Neutrophil (primary cell): ENCODE data around the gene SAMD8.
"Not testable (repeated sequence)": the region's sequence is repeated elsewhere in the genome, so short reads cannot be mapped to it uniquely, and the experiment has no call there.

Source experiments
- H3K27ac ChIP-seq: fragments of 200-600 bp; sonication (generic); 2 replicates; pipeline ENCODE4 v1.5.1; 2016; ENCODE audit warnings: mild to moderate bottlenecking, moderate library complexity
- H3K27me3 ChIP-seq: fragments of 200-600 bp; sonication (generic); 2 replicates; pipeline ENCODE4 v1.6.0; 2016; ENCODE audit warnings: mild to moderate bottlenecking
- H3K36me3 ChIP-seq: fragments of 200-600 bp; sonication (generic); 2 replicates; pipeline ENCODE4 v1.5.1; 2017
- H3K4me1 ChIP-seq, 2 experiments: fragments of 200-600 bp in 1 of 2; sonication (generic) in 1 of 2; 1 replicate in 1 of 2; 2 replicates in 1 of 2; pipeline versions ENCODE4 v1.5.1 to v1.6.1; 2013 to 2016; ENCODE audit warnings: low read depth in 1 of 2, low read length in 1 of 2, mild to moderate bottlenecking in 1 of 2, moderate library complexity in 1 of 2; ENCODE audit not compliant: control insufficient read depth in 1 of 2, insufficient read depth in 1 of 2
- H3K4me3 ChIP-seq, 2 experiments: fragments of 200-600 bp in 1 of 2; sonication (generic) in 1 of 2; 1 replicate in 1 of 2; 2 replicates in 1 of 2; pipeline ENCODE4 v1.5.1; 2013 to 2016; ENCODE audit warnings: low read depth in 1 of 2, low read length in 1 of 2, mild to moderate bottlenecking in 1 of 2, moderate library complexity in 1 of 2
- H3K9me3 ChIP-seq: fragments of 200-600 bp; sonication (generic); 2 replicates; pipeline ENCODE4 v1.5.1; 2016
- TF ChIP-seq, protein P1 (sequence below): fragments of 200-600 bp; sonication (generic); IDR thresholded peaks from 2 replicates; pipeline ENCODE4 v1.5.1; 2016; ENCODE audit warnings: antibody characterized with exemption

SAMD8 gene

DNA sequence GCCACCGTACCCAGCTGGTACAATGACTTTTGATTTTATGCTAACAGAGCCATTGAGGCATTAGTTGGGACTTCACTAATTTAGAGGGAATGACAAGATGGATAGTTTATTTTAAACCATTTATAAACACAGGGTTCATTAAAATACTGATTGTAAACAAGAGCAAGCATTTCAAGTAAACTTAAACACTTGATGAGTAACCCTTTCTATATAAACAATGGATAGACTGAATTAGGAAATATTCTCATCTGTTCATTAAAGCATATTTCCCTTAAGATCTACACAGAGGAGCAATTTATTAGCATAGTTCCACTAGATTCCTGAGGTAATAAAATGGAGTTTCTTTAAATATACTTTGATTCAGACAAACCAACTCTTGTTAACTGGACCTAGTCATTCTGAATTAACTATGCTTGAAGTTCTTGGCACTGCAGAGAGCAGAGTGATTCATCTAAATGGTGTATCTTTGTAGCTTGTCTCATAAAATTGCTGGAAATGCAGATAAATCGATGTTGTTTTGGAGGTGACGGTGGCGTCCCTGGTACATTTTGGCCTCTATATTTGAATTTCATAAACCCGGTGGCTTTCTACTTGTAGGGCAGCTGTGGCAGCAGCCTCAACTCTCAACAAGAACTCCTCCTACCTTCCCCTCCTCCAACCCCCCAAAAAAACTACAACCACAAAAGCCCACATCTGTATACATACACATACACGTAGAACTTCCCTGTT is 83.7 kb downstream of the SAMD8 start:
- Histone ChIP-seq H3K36me3 (peaks cover 8% of the 10 kb centered on the region), H3K27ac (no peak overlapping the region), H3K27me3 (no peaks in the 10 kb centered on the region), H3K9me3 (no peaks in the 10 kb centered on the region), H3K4me1 (no peaks in the 10 kb centered on the region), H3K4me3 (no peak overlapping the region)
- TF ChIP-seq, protein P1, sequence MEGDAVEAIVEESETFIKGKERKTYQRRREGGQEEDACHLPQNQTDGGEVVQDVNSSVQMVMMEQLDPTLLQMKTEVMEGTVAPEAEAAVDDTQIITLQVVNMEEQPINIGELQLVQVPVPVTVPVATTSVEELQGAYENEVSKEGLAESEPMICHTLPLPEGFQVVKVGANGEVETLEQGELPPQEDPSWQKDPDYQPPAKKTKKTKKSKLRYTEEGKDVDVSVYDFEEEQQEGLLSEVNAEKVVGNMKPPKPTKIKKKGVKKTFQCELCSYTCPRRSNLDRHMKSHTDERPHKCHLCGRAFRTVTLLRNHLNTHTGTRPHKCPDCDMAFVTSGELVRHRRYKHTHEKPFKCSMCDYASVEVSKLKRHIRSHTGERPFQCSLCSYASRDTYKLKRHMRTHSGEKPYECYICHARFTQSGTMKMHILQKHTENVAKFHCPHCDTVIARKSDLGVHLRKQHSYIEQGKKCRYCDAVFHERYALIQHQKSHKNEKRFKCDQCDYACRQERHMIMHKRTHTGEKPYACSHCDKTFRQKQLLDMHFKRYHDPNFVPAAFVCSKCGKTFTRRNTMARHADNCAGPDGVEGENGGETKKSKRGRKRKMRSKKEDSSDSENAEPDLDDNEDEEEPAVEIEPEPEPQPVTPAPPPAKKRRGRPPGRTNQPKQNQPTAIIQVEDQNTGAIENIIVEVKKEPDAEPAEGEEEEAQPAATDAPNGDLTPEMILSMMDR = no peak

DNA sequence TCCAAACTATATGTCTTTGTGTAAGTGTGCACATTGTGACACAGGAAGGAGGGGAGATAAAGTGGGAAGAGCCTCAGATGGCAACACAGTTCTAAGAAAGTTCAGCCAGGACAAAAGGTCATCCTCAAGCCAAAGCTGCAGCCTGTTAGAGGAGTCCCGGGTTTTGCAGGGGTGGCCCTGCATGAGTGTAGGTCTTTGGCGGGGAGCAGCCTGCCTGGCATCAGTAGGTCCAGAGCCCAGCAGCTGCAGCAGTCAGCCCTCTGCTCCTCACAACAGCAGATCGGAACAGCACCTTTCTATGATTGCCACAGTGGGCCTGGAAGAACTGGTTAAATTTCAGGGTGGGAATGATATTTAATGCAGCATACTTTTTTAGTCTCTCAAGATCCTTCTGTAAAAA is 85.6 kb downstream of the SAMD8 start:
- Histone ChIP-seq H3K4me3 (no peak overlapping the region), H3K27ac (no peak overlapping the region), H3K4me1 (no peaks in the 10 kb centered on the region), H3K9me3 (no peaks in the 10 kb centered on the region), H3K36me3 (peaks cover 8% of the 10 kb centered on the region), H3K27me3 (no peaks in the 10 kb centered on the region)
- TF ChIP-seq, protein P1 = no peak

DNA sequence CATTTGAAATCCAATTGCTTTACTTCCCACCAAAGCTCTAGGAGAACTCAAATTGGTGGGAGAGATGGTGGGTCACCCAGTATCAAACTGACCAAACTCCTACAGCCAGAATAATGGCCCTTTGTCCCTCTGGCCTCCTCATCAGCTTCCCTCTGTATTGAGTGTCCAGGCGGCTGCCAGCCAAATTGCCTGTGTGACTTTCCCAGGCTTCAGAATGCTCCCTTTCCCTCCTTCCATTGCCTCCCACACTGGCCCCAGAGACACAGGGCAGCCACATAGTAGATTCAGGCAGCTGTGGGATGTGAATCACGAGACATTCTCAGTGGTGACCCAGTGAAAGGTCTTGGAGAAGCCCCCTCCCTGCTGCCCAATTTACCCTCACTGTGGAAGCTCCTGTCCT is 86.5 kb downstream of the SAMD8 start:
- H3K36me3 ChIP-seq = peaks cover 4% of the 10 kb centered on the region
- H3K27ac ChIP-seq = no peak overlapping the region

DNA sequence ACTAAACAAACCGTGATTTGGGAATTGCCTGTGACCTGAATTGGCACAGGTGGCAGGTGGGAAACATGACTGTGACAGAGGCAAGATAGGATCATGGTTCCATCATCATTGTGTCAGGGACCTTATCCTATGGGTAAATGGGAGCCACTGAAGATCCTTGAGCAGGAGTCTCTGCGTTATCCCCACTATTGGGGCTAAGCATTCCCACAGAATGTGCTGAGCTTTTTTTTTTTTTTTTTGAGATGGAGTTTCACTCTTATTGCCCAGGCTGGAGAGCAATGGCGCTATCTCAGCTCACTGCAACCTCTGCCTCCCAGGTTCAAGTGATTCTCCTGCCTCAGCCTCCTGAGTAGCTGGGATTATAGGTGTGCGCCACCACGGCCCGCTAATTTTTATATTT is 88.5 kb downstream of the SAMD8 start:
- not testable (repeated sequence) for H3K4me3 ChIP-seq, H3K27me3 ChIP-seq, H3K36me3 ChIP-seq, H3K9me3 ChIP-seq, H3K27ac ChIP-seq, H3K4me1 ChIP-seq

More for the DNA sequence above, 86.5 kb downstream of the SAMD8 start:
- Histone ChIP-seq H3K4me3 (no peak overlapping the region), H3K27me3 (no peaks in the 10 kb centered on the region), H3K4me1 (no peaks in the 10 kb centered on the region), H3K9me3 (no peaks in the 10 kb centered on the region)
- TF ChIP-seq, protein P1 = no peak

DNA sequence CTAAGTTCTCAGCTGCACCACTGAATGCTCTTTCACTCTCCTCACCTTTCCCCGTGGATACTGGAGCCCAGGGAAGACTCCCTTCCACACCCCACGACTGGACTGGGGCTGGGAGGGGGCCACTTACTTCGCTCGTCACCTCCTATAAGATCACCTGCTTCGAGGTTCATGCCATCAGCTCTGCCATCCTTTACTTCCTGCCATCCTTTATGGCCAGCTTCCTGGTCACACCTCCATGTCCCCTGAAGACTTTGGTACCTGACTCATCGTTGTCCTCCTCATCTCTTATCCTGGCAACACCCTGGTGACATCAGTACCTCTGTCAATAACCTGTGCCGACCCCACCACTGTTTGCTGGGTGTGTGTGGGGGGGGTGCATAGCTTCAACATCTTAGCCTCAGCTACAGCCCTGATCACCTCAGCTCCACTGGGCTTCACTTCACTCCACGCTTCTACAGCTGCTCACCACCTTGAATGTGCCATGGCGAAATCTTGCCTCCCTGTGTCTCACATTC is 90.4 kb downstream of the SAMD8 start:
- Histone ChIP-seq H3K36me3 (no peaks in the 10 kb centered on the region), H3K27ac (no peak overlapping the region), H3K27me3 (no peaks in the 10 kb centered on the region), H3K9me3 (no peaks in the 10 kb centered on the region), H3K4me3 (no peak overlapping the region), H3K4me1 (no peaks in the 10 kb centered on the region)
- TF ChIP-seq, protein P1 = no peak

DNA sequence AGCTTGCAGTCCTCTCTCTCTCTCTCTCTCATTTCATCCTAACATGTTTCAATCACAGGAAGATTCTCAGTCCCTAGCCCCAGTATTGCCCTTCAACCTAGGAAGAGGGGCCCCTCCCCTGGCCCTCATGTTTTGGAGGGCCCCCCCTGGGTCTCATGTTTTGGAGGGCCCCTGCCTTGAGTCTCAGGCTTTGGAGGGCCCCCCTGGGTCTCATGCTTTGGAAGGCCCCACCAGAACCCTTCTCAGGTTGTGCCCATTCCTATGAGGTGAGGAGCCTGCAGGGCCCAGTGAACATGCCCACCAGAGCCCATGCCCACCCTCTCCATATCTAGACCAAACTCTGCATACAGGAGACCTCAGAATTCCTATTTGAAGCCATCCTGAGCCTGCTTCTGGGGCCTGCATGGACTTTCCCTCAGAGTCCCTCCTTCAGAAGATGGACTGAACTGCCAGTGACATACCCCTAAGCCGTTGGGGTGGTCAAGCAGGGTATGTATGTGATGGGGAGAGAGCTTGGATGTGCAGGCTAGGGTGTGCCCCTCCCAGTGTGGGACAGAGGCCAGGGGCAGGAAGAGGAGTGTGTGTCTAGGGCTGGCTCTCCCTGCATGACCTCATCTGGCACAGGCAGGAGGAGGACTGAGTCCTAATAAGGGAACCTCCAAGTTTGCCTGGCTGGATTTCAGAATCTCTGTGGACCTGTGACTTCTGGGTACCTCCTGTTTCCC is 91.0 kb downstream of the SAMD8 start:
- Histone ChIP-seq H3K4me3 (no peak overlapping the region), H3K27me3 (no peaks in the 10 kb centered on the region), H3K9me3 (no peaks in the 10 kb centered on the region), H3K27ac (no peak overlapping the region), H3K4me1 (no peaks in the 10 kb centered on the region), H3K36me3 (no peaks in the 10 kb centered on the region)
- TF ChIP-seq, protein P1 = no peak

DNA sequence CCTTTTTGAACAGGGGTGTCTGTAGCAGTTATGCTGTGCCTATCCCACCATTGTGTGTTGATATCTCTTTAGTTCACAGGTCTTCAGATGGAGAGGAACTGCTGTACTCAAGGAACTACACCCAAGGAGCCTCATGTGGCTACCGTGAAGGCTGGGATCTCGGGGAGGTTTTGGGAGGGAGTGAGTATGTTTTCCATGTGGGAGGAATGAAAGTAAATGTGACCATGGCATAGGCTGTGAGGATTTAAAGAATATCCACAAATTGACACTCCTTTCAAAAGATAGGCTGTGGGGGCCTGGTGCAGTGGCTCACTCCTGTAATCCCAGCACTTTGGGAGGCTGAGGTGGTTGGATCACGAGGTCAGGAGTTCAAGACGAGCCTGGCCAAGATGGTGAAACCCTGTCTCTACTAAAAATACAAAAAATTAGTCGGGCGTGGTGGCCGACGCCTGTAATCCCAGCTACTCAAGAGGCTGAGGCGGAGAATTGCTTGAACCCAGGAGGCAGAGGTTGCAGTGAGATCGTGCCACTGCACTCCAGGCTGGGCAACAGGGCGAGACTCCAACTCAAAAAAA is 91.7 kb downstream of the SAMD8 start:
- not testable (repeated sequence) for H3K27ac ChIP-seq, H3K4me3 ChIP-seq, H3K9me3 ChIP-seq, H3K36me3 ChIP-seq, H3K4me1 ChIP-seq, H3K27me3 ChIP-seq
